Measurements from ENCODE around the gene TMEM169.

TMEM169 gene

GRCh38 chr2:216084547-216084946 is 2.8 kb downstream of the TMEM169 start:
- no peak overlapping the region for H3K4me3 ChIP-seq (ENCODE audit: low read depth in 1 of 2, low read length in 2 of 2)
- no peaks in the 10 kb centered on the region for H3K4me1 ChIP-seq (ENCODE audit: insufficient read depth, low read length)
- no peaks in the 10 kb centered on the region for H3K36me3 ChIP-seq (ENCODE audit: insufficient read depth, low read length)
- H3K9me3 ChIP-seq (ENCODE audit: low read length): no peaks in the 10 kb centered on the region
- no peak overlapping the region for H3K27ac ChIP-seq (ENCODE audit: low read depth, low read length)
- H3K9ac ChIP-seq (ENCODE audit: low read length): no peak overlapping the region
- H3K27me3 ChIP-seq (ENCODE audit: control insufficient read depth in 1 of 2, insufficient read depth in 2 of 2, low read length in 2 of 2): no peaks in the 10 kb centered on the region

DNA sequence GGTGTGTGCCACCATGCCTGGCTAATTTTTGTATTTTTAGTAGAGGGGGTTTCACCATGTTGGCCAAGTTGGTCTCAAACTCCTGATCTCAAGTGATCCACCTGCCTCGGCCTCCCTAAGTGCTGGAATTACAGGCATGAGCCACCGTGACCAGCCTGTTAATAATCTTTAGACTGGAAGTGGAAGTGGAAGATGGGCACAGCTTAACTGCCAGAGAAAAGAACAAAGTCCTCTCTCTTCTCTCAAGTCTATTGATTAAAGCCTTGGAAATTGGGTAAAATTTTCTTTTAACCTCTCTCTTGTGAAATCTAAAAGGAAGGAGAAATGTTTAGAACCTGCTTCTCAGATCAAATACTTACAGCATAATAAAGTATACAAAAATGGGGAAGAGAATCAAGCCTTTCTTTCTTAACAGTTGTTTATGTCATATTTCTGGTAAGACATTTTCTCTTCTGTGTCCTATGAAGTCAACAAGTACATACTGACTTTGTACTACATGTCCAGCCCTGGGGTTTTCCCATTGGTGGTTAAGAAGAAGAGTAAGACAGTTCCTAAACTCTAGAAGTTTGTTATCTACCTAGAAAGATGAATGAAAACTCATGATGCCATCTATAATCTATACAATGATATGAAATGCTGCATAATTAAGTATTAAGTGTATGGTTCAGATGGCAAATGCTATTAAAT is 4.6 kb downstream of the TMEM169 start:
- Histone ChIP-seq H3K27me3 (ENCODE audit: control insufficient read depth in 1 of 2, insufficient read depth in 2 of 2, low read length in 2 of 2) (no peaks in the 10 kb centered on the region), H3K9me3 (ENCODE audit: low read length) (no peaks in the 10 kb centered on the region), H3K27ac (ENCODE audit: low read depth, low read length) (no peak overlapping the region), H3K4me1 (ENCODE audit: insufficient read depth, low read length) (no peaks in the 10 kb centered on the region), H3K36me3 (ENCODE audit: insufficient read depth, low read length) (no peaks in the 10 kb centered on the region), H3K4me3 (ENCODE audit: low read depth in 1 of 2, low read length in 2 of 2) (no peak overlapping the region), H3K9ac (ENCODE audit: low read length) (no peak overlapping the region)

- Histone ChIP-seq H3K36me3 (ENCODE audit: insufficient read depth, low read length) (no peaks in the 10 kb centered on the region), H3K9ac (ENCODE audit: low read length) (no peak overlapping the region), H3K27ac (ENCODE audit: low read depth, low read length) (no peak overlapping the region), H3K27me3 (ENCODE audit: control insufficient read depth in 1 of 2, insufficient read depth in 2 of 2, low read length in 2 of 2) (no peaks in the 10 kb centered on the region), H3K9me3 (ENCODE audit: low read length) (no peaks in the 10 kb centered on the region), H3K4me1 (ENCODE audit: insufficient read depth, low read length) (no peaks in the 10 kb centered on the region), H3K4me3 (ENCODE audit: low read depth in 1 of 2, low read length in 2 of 2) (no peak overlapping the region)
Observed at GRCh38 chr2:216090369-216090786, 8.7 kb downstream of the TMEM169 start.

GRCh38 chr2:216092646-216093045 is 10.9 kb downstream of the TMEM169 start:
- Histone ChIP-seq H3K9ac (ENCODE audit: low read length) (no peak overlapping the region), H3K27me3 (ENCODE audit: control insufficient read depth in 1 of 2, insufficient read depth in 2 of 2, low read length in 2 of 2) (no peaks in the 10 kb centered on the region), H3K4me1 (ENCODE audit: insufficient read depth, low read length) (no peaks in the 10 kb centered on the region), H3K4me3 (ENCODE audit: low read depth in 1 of 2, low read length in 2 of 2) (no peak overlapping the region), H3K27ac (ENCODE audit: low read depth, low read length) (no peak overlapping the region), H3K36me3 (ENCODE audit: insufficient read depth, low read length) (no peaks in the 10 kb centered on the region), H3K9me3 (ENCODE audit: low read length) (no peaks in the 10 kb centered on the region)

DNA sequence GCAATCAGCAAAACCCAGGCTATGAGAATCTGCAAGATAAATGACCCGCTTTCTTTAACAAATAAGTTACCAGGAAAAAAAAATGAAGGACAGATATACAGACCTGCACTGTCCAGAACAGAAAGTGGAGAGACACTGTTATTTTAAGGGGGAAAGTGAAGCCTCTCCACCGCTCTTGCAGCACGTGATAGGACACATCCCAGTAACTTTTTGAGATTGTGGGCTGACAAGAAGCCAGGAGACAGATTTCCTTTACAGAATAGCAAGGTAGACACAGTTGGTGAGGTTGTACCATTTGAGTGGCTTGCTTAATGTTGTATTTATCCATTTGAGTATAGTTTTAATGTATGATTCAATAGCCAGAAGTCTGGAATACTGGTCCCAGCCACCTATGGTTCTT is 13.0 kb downstream of the TMEM169 start:
- no peaks in the 10 kb centered on the region for H3K4me1 ChIP-seq (ENCODE audit: insufficient read depth, low read length)
- H3K36me3 ChIP-seq (ENCODE audit: insufficient read depth, low read length): no peaks in the 10 kb centered on the region
- no peaks in the 10 kb centered on the region for H3K27me3 ChIP-seq (ENCODE audit: control insufficient read depth in 1 of 2, insufficient read depth in 2 of 2, low read length in 2 of 2)
- H3K9me3 ChIP-seq (ENCODE audit: low read length): no peaks in the 10 kb centered on the region
- H3K4me3 ChIP-seq (ENCODE audit: low read depth in 1 of 2, low read length in 2 of 2): no peak overlapping the region
- no peak overlapping the region for H3K9ac ChIP-seq (ENCODE audit: low read length)
- no peak overlapping the region for H3K27ac ChIP-seq (ENCODE audit: low read depth, low read length)

GRCh38 chr2:216098421-216099334 is 17.0 kb downstream of the TMEM169 start:
- Histone ChIP-seq H3K27me3 (ENCODE audit: control insufficient read depth in 1 of 2, insufficient read depth in 2 of 2, low read length in 2 of 2) (no peaks in the 10 kb centered on the region), H3K9me3 (ENCODE audit: low read length) (no peaks in the 10 kb centered on the region), H3K27ac (ENCODE audit: low read depth, low read length) (no peak overlapping the region), H3K4me1 (ENCODE audit: insufficient read depth, low read length) (no peaks in the 10 kb centered on the region), H3K4me3 (ENCODE audit: low read depth in 1 of 2, low read length in 2 of 2) (no peak overlapping the region), H3K36me3 (ENCODE audit: insufficient read depth, low read length) (no peaks in the 10 kb centered on the region), H3K9ac (ENCODE audit: low read length) (no peak overlapping the region)

DNA sequence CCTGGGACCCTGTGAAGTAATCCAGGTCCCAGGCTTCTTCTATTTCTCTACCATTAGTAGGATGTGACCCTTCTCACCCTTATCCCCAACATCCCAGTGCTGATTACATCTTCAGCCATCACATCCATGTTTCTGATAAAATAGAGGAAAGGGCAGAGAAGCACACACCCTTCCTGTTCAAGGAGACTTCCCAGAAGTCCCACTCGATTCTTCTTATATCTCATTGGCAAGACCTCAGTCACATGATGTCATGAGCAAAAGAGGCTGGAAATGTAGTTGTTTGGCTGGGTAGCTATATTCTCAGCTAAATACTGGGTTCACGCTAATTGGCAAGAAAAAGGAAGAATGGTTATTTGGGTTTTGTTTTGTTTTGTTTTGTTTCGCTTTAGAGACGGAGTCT is 19.4 kb downstream of the TMEM169 start:
- no peaks in the 10 kb centered on the region for H3K4me1 ChIP-seq (ENCODE audit: insufficient read depth, low read length)
- H3K9ac ChIP-seq (ENCODE audit: low read length): no peak overlapping the region
- no peaks in the 10 kb centered on the region for H3K9me3 ChIP-seq (ENCODE audit: low read length)
- H3K27ac ChIP-seq (ENCODE audit: low read depth, low read length): no peak overlapping the region
- no peaks in the 10 kb centered on the region for H3K36me3 ChIP-seq (ENCODE audit: insufficient read depth, low read length)
- H3K27me3 ChIP-seq (ENCODE audit: control insufficient read depth in 1 of 2, insufficient read depth in 2 of 2, low read length in 2 of 2): no peaks in the 10 kb centered on the region
- no peak overlapping the region for H3K4me3 ChIP-seq (ENCODE audit: low read depth in 1 of 2, low read length in 2 of 2)

DNA sequence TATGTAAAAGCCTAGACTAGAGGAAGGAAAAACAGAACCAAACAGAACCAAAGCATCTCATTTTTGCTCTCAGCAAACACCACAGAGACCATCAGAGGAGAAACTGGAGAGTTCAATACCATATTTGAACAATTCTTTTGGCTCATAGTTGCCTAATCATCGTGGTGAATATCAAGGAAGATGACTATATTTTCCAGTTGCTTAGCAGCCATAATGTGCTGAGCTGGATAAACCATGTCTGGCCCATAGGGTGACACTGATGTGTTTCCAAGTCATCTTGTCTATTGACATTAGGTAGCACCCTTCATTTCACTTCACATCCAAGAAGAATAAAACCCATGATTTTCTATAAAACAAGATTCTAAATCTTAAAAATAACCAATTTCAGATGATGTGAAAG is 21.5 kb downstream of the TMEM169 start:
- no peaks in the 10 kb centered on the region for H3K36me3 ChIP-seq (ENCODE audit: insufficient read depth, low read length)
- H3K4me3 ChIP-seq (ENCODE audit: low read depth in 1 of 2, low read length in 2 of 2): no peak overlapping the region
- no peaks in the 10 kb centered on the region for H3K27me3 ChIP-seq (ENCODE audit: control insufficient read depth in 1 of 2, insufficient read depth in 2 of 2, low read length in 2 of 2)
- H3K4me1 ChIP-seq (ENCODE audit: insufficient read depth, low read length): no peaks in the 10 kb centered on the region
- no peak overlapping the region for H3K27ac ChIP-seq (ENCODE audit: low read depth, low read length)
- H3K9me3 ChIP-seq (ENCODE audit: low read length): no peaks in the 10 kb centered on the region
- no peak overlapping the region for H3K9ac ChIP-seq (ENCODE audit: low read length)

DNA sequence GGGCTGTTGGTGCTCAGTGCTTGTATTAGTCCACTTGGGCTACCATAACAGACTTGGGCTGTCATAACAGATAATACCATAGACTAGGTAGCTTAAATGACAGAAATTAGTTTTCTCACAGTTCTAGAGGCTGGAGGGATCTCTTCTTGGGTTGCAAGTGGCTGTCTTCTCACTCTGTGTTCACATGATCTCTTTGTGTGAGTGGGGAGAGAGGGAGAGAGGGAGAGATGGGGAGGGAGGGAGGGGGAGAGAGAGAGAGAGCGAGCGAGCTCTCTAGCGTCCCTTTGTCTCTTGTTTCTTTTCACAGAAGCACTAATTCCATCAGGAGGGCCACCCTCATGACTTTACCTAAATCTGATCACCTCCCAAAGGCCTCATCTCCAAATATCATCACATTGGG is 23.0 kb downstream of the TMEM169 start:
- Histone ChIP-seq H3K27me3 (ENCODE audit: control insufficient read depth in 1 of 2, insufficient read depth in 2 of 2, low read length in 2 of 2) (no peaks in the 10 kb centered on the region), H3K4me1 (ENCODE audit: insufficient read depth, low read length) (peaks cover under 1% of the 10 kb centered on the region), H3K9me3 (ENCODE audit: low read length) (no peaks in the 10 kb centered on the region), H3K9ac (ENCODE audit: low read length) (no peak overlapping the region), H3K4me3 (ENCODE audit: low read depth in 1 of 2, low read length in 2 of 2) (no peak overlapping the region), H3K36me3 (ENCODE audit: insufficient read depth, low read length) (no peaks in the 10 kb centered on the region), H3K27ac (ENCODE audit: low read depth, low read length) (no peak overlapping the region)

DNA sequence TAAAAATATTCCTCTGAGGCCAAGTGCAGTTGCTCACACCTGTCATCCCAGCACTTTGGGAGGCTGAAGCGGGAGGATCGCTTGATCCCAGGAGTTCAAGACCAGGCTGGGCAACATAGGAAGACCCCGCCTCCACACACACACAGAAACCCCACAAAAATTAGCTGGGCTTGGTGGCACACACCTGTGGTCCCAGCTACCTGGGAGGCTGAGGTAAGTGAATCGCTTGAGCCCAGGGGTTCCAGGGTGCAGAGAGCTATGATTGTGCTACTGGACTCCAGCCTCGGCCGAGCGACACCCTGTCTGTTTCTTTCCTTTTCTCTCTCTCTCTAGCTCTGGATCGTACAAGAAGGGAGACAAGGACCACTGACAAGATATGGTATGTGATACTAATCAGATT is 25.6 kb downstream of the TMEM169 start:
- H3K4me1 ChIP-seq (ENCODE audit: insufficient read depth, low read length): peaks cover 25% of the 10 kb centered on the region
- H3K27me3 ChIP-seq (ENCODE audit: control insufficient read depth in 1 of 2, insufficient read depth in 2 of 2, low read length in 2 of 2): no peaks in the 10 kb centered on the region
- H3K9ac ChIP-seq (ENCODE audit: low read length): no peak overlapping the region
- no peaks in the 10 kb centered on the region for H3K9me3 ChIP-seq (ENCODE audit: low read length)
- peaks cover 19% of the 10 kb centered on the region for H3K36me3 ChIP-seq (ENCODE audit: insufficient read depth, low read length)
- H3K27ac ChIP-seq (ENCODE audit: low read depth, low read length): no peak overlapping the region
- no peak overlapping the region for H3K4me3 ChIP-seq (ENCODE audit: low read depth in 1 of 2, low read length in 2 of 2)

DNA sequence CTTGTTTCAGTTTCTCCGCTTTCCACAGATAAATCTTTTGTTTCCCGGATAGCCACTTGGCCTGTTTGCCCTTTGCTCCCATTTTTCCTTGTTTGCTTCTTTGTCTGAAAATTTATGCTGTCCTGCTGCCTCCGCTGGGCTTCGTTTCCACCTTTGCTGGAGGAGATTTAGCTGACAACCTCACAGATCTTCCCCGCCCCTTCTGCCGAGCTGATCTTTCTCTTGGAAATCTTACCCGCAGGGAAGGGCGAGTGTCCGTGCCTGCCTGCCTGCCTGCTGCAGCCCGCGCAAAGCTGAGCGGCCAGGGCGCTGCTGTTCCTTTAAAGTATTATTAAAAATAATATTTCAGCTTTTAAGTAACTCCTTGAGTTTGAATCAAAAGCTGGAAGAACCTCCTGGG is 26.0 kb downstream of the TMEM169 start:
- Histone ChIP-seq H3K36me3 (ENCODE audit: insufficient read depth, low read length) (peaks cover 23% of the 10 kb centered on the region), H3K4me3 (ENCODE audit: low read depth in 1 of 2, low read length in 2 of 2) (no peak overlapping the region), H3K9me3 (ENCODE audit: low read length) (no peaks in the 10 kb centered on the region), H3K27ac (ENCODE audit: low read depth, low read length) (no peak overlapping the region), H3K9ac (ENCODE audit: low read length) (no peak overlapping the region), H3K27me3 (ENCODE audit: control insufficient read depth in 1 of 2, insufficient read depth in 2 of 2, low read length in 2 of 2) (no peaks in the 10 kb centered on the region), H3K4me1 (ENCODE audit: insufficient read depth, low read length) (peaks cover 25% of the 10 kb centered on the region)

All from muscle layer of colon (tissue), 2 donors.